SU-DHL-6 (cell line): ENCODE measurements around the gene ZFAND3.
A peak's percentile ranks its signal among the peaks of the same experiment; 100 is the strongest.

Experiments
- H2AFZ ChIP-seq: fragments of 200-600 bp; sonication (generic); 2 replicates; pipeline ENCODE4 v1.6.1; 2014; ENCODE audit warnings: low read depth, mild to moderate bottlenecking, moderate library complexity, mixed read lengths, antibody characterized with exemption, low read length; ENCODE audit not compliant: severe bottlenecking
- H3F3A ChIP-seq: fragments of 200-600 bp; shearing (Covaris generic); 2 replicates; pipeline ENCODE4 v1.6.0; 2016; ENCODE audit warnings: antibody characterized with exemption, mild to moderate bottlenecking; ENCODE audit not compliant: insufficient read depth
- H3K27ac ChIP-seq: fragments of 200-600 bp; sonication (generic); 2 replicates; pipeline ENCODE4 v1.5.1; 2016; ENCODE audit warnings: low read depth, mild to moderate bottlenecking, low read length, moderate library complexity, mixed read lengths
- H3K27me3 ChIP-seq: fragments of 200-600 bp; sonication (generic), shearing (Covaris generic); 2 replicates; pipeline ENCODE4 v1.6.0; 2014; ENCODE audit warnings: mild to moderate bottlenecking, low read length
- H3K36me3 ChIP-seq: fragments of 200-600 bp; sonication (generic); 2 replicates; pipeline ENCODE4 v1.6.1; 2014; ENCODE audit warnings: mild to moderate bottlenecking, low read length, mixed read lengths
- H3K4me2 ChIP-seq: fragments of 300-600, 200-600 bp; shearing (Covaris generic), sonication (generic); 2 replicates; pipeline ENCODE4 v1.6.0; 2014; ENCODE audit warnings: low read length, low read depth, mild to moderate bottlenecking; ENCODE audit not compliant: poor library complexity, severe bottlenecking
- H3K4me3 ChIP-seq: fragments of 200-600 bp; sonication (generic); 2 replicates; pipeline ENCODE4 v1.5.1; 2014; ENCODE audit warnings: antibody characterized with exemption, low read length, mild to moderate bottlenecking, mixed read lengths; ENCODE audit not compliant: insufficient read depth, poor library complexity, severe bottlenecking
- H3K79me2 ChIP-seq: fragments of 200-600 bp; sonication (generic); 2 replicates; pipeline ENCODE4 v1.6.1; 2014; ENCODE audit warnings: mild to moderate bottlenecking, low read length, moderate library complexity; ENCODE audit not compliant: insufficient read depth
- H3K9ac ChIP-seq: fragments of 200-600 bp; sonication (generic); 2 replicates; pipeline ENCODE4 v1.7.0; 2014; ENCODE audit warnings: mild to moderate bottlenecking, low read length
- H3K9me2 ChIP-seq: fragments of 200-600 bp; sonication (generic); replicated peaks from 2 replicates; pipeline ENCODE4 v1.6.1; 2014; ENCODE audit warnings: low read length; ENCODE audit not compliant: insufficient read depth
- H3K9me3 ChIP-seq: fragments of 200-600 bp; sonication (generic); 2 replicates; pipeline ENCODE4 v1.6.1; 2014; ENCODE audit warnings: low read length, mixed read lengths; ENCODE audit not compliant: insufficient read depth
- H4K20me1 ChIP-seq: fragments of 200-600 bp; sonication (generic); 2 replicates; pipeline ENCODE4 v1.6.1; 2014; ENCODE audit warnings: low read depth, mild to moderate bottlenecking, antibody characterized with exemption, low read length, moderate library complexity, mixed read lengths
- CTCF ChIP-seq: fragments of 200-600 bp; sonication (generic); IDR thresholded peaks from one replicate; pipeline ENCODE4 v1.5.1; 2017; ENCODE audit warnings: antibody characterized with exemption, mild to moderate bottlenecking, low read length, moderate library complexity; ENCODE audit not compliant: insufficient read depth, poor library complexity, severe bottlenecking
- EZH2phosphoT487 ChIP-seq: fragments of 200-600 bp; sonication (generic), shearing (Covaris generic); conservative IDR thresholded peaks from 2 replicates; pipeline ENCODE4 v1.6.1; 2018; ENCODE audit warnings: mild to moderate bottlenecking, antibody characterized with exemption, low read length, moderate library complexity, mixed read lengths

The ZFAND3 gene

GRCh38 chr6:37858363-37858762, 38.8 kb downstream of the ZFAND3 start:
- Histone ChIP-seq H3K27me3 (no peaks in the 10 kb centered on the region), H3K27ac (no peak overlapping the region), H3K9me3 (no peaks in the 10 kb centered on the region), H2AFZ (no peak overlapping the region), H4K20me1 (peaks cover 34% of the 10 kb centered on the region), H3K9ac (no peak overlapping the region), H3K36me3 (no peaks in the 10 kb centered on the region), H3K9me2 (no peaks in the 10 kb centered on the region), H3K4me2 (no peak overlapping the region), H3K4me3 (no peak overlapping the region), H3K79me2 (peaks cover 68% of the 10 kb centered on the region), H3F3A (no peaks in the 10 kb centered on the region)
- TF ChIP-seq EZH2phosphoT487 (no peak), CTCF (no peak)

- H4K20me1 ChIP-seq: peaks cover 35% of the 10 kb centered on the region
- no peaks in the 10 kb centered on the region for H3K36me3 ChIP-seq
- no peaks in the 10 kb centered on the region for H3F3A ChIP-seq
- H3K27ac ChIP-seq: no peak overlapping the region
- H3K9me3 ChIP-seq: no peaks in the 10 kb centered on the region
- H3K4me3 ChIP-seq: no peak overlapping the region
- no peak for TF ChIP-seq EZH2phosphoT487
- TF ChIP-seq CTCF: peak; percentile 85
- no peak overlapping the region for H3K9ac ChIP-seq
- no peak overlapping the region for H2AFZ ChIP-seq
- no peak overlapping the region for H3K4me2 ChIP-seq
- H3K9me2 ChIP-seq: no peaks in the 10 kb centered on the region
- no peaks in the 10 kb centered on the region for H3K27me3 ChIP-seq
- H3K79me2 ChIP-seq: peaks cover 59% of the 10 kb centered on the region
Measured at GRCh38 chr6:37860226-37860839, 40.8 kb downstream of the ZFAND3 start.

GRCh38 chr6:37861452-37861851, 41.9 kb downstream of the ZFAND3 start:
- Histone ChIP-seq H3K4me2 (no peak overlapping the region), H3K9me2 (no peaks in the 10 kb centered on the region), H3K79me2 (peaks cover 50% of the 10 kb centered on the region), H3K27ac (no peak overlapping the region), H2AFZ (no peak overlapping the region), H3K27me3 (no peaks in the 10 kb centered on the region), H3K36me3 (no peaks in the 10 kb centered on the region), H4K20me1 (peaks cover 33% of the 10 kb centered on the region), H3K9ac (no peak overlapping the region), H3K4me3 (no peak overlapping the region), H3K9me3 (no peaks in the 10 kb centered on the region), H3F3A (no peaks in the 10 kb centered on the region)
- no peak for TF ChIP-seq EZH2phosphoT487
- TF ChIP-seq CTCF: no peak
